B cell (primary cell): Measurements from ENCODE around the gene TEDC1. TPM values are rescaled to one million over a fixed set of nuclear protein-coding genes. Genes with fewer than 3 reads are reported as not detected.

ENCODE experiments used
- ATAC-seq: fragments of 200-7000 bp; cut with Tn5 transposase; one replicate; pipeline ENCODE4 v1.10.0; 2021; ENCODE audit warnings: low read depth, mild to moderate bottlenecking, moderate number of reproducible peaks, moderate library complexity
- CTCF ChIA-PET: fragments of 350-600 bp; sonication (Branson Sonifier 250); formaldehyde crosslinking; loops from one replicate; lab custom pipeline; 2021; ENCODE audit warnings: antibody characterized with exemption, inconsistent platforms; lab: Charles Lee
- POLR2A ChIA-PET: fragments of 350-600 bp; sonication (Branson Sonifier 250); formaldehyde crosslinking; loops from one replicate; lab custom pipeline; 2021; ENCODE audit warnings: antibody characterized with exemption; lab: Charles Lee
- DNase-seq: peaks from one replicate; pipeline ENCODE4 v3.0.0; 2013
- H2AFZ ChIP-seq: 2 replicates; pipeline ENCODE4 v1.6.1; 2012; ENCODE audit warnings: mild to moderate bottlenecking, low read depth, low read length; ENCODE audit not compliant: insufficient read depth, poor library complexity, severe bottlenecking
- H3K27ac ChIP-seq, 2 donors: 1 replicate in 1 of 2; 2 replicates in 1 of 2; pipeline ENCODE4 v1.5.1; 2012 to 2013; ENCODE audit warnings: low read length in 2 of 2, mild to moderate bottlenecking in 2 of 2, moderate library complexity in 1 of 2
- H3K27me3 ChIP-seq, 4 experiments: fragments of 200-600 bp in 1 of 4; sonication (generic) in 1 of 4; replicated peaks in 1 of 4; 1 replicate in 2 of 4; 2 replicates in 2 of 4; pipeline versions ENCODE4 v1.6.1 to v1.7.0; 2013 to 2016; ENCODE audit warnings: low read length in 3 of 4, mild to moderate bottlenecking in 2 of 4, mixed read lengths in 1 of 4, moderate library complexity in 1 of 4; ENCODE audit not compliant: insufficient read depth in 4 of 4, control insufficient read depth in 3 of 4; ENCODE audit errors: control extremely low read depth in 1 of 4
- H3K36me3 ChIP-seq, 2 experiments: replicated peaks in 1 of 2; 1 replicate in 1 of 2; 2 replicates in 1 of 2; pipeline versions ENCODE4 v1.6.1 to v1.7.1; 2013; ENCODE audit warnings: low read length in 1 of 2; ENCODE audit not compliant: insufficient read depth in 2 of 2, control insufficient read depth in 1 of 2; ENCODE audit errors: control extremely low read depth in 1 of 2, extremely low read depth in 1 of 2
- H3K4me1 ChIP-seq, 2 donors: fragments of 200-600 bp in 1 of 2; sonication (generic) in 1 of 2; 1 replicate in 1 of 2; 2 replicates in 1 of 2; pipeline versions ENCODE4 v1.5.1 to v1.6.1; 2013 to 2017; ENCODE audit warnings: low read length in 2 of 2; ENCODE audit not compliant: control insufficient read depth in 2 of 2, insufficient read depth in 2 of 2
- H3K4me2 ChIP-seq: replicated peaks from 2 replicates; pipeline ENCODE3; 2012; ENCODE audit warnings: mild to moderate bottlenecking, low read depth, low read length; ENCODE audit not compliant: poor library complexity, severe bottlenecking
- H3K4me3 ChIP-seq, 5 experiments: fragments of 200-600 bp in 1 of 5; sonication (generic) in 1 of 5; 1 replicate in 3 of 5; 2 replicates in 2 of 5; pipeline versions ENCODE4 v1.5.1 to v1.7.0; 2011 to 2016; ENCODE audit warnings: low read length in 4 of 5, mild to moderate bottlenecking in 4 of 5, low read depth in 2 of 5, control low read depth in 1 of 5, moderate library complexity in 1 of 5; ENCODE audit not compliant: insufficient read depth in 1 of 5; ENCODE audit errors: control extremely low read depth in 1 of 5, extremely low read depth in 1 of 5
- H3K79me2 ChIP-seq: fragments of 200-600 bp; sonication (generic); one replicate; pipeline ENCODE4 v1.6.0; 2016; ENCODE audit warnings: low read length; ENCODE audit not compliant: control insufficient read depth, insufficient read depth
- H3K9ac ChIP-seq: fragments of 200-600 bp; sonication (generic); 2 replicates; pipeline ENCODE4 v1.6.1; 2017; ENCODE audit warnings: mild to moderate bottlenecking, low read length, moderate library complexity
- H3K9me3 ChIP-seq, 3 donors: one replicate each; pipeline versions ENCODE4 v1.6.1 to v1.7.1; 2013; ENCODE audit warnings: low read length in 2 of 3; ENCODE audit not compliant: control insufficient read depth in 2 of 3, insufficient read depth in 1 of 3; ENCODE audit errors: control extremely low read depth in 1 of 3
- H4K20me1 ChIP-seq: 2 replicates; pipeline ENCODE4 v1.6.0; 2012; ENCODE audit warnings: mild to moderate bottlenecking, low read length; ENCODE audit not compliant: insufficient read depth, control insufficient read depth, poor library complexity, severe bottlenecking
- H3K27ac Mint-ChIP-seq: one replicate; pipeline ENCODE4 v1.8.0; 2021; ENCODE audit warnings: mixed read lengths
- H3K27me3 Mint-ChIP-seq: one replicate; pipeline ENCODE4 v1.8.0; 2021; ENCODE audit warnings: mixed read lengths
- H3K4me1 Mint-ChIP-seq: one replicate; pipeline ENCODE4 v1.8.0; 2021; ENCODE audit warnings: mixed read lengths
- H3K4me3 Mint-ChIP-seq: one replicate; pipeline ENCODE4 v1.8.0; 2021; ENCODE audit warnings: mixed read lengths
- H3K9me3 Mint-ChIP-seq: one replicate; pipeline ENCODE4 v1.8.0; 2022; ENCODE audit warnings: mixed read lengths; ENCODE audit not compliant: insufficient read depth
- EZH2 ChIP-seq: IDR thresholded peaks from 2 replicates; pipeline ENCODE4 v1.6.1; 2012; ENCODE audit warnings: borderline replicate concordance, low read depth, mild to moderate bottlenecking, moderate library complexity, low read length; ENCODE audit not compliant: insufficient read depth, poor library complexity, severe bottlenecking
- WGBS: methylation state at CpG from one replicate; pipeline ENCODE4 v1.1.5; 2013; ENCODE audit warnings: missing lambda C conversion rate; ENCODE audit not compliant: insufficient coverage; 5-methylcytosine and 5-hydroxymethylcytosine counted together
- intact Hi-C: fragments of 100-400 bp; cut with micrococcal nuclease; formaldehyde crosslinking; loops from one replicate; pipeline ENCODE4 v1.10.0; 2022
- polyA plus RNA-seq: library from polyadenylated mRNA; depleted of rRNA; stranded (reverse); fragments of >200 nt; gene quantifications from 2 replicates; pipeline ENCODE4 v1.2.3, GENCODE V29; 2012
- total RNA-seq, 2 donors: library from RNA; stranded (reverse); fragments of 120-200 nt in 1 of 2; gene quantifications; 1 replicate in 1 of 2; 2 replicates in 1 of 2; pipeline versions ENCODE4 v1.2.3 to v1.2.4, GENCODE V29; 2013 to 2022
- TF ChIP-seq, protein P1 (sequence below): fragments of 200-600 bp; IDR thresholded peaks from one replicate; pipeline ENCODE4 v1.8.0; 2022; ENCODE audit warnings: antibody characterized with exemption, mild to moderate bottlenecking

The TEDC1 gene
- total and polyA plus RNA-seq, 2 donors (not counting 1 experiment from before 2014, with no cell fraction given) = 19.7 to 22.2 TPM

DNA sequence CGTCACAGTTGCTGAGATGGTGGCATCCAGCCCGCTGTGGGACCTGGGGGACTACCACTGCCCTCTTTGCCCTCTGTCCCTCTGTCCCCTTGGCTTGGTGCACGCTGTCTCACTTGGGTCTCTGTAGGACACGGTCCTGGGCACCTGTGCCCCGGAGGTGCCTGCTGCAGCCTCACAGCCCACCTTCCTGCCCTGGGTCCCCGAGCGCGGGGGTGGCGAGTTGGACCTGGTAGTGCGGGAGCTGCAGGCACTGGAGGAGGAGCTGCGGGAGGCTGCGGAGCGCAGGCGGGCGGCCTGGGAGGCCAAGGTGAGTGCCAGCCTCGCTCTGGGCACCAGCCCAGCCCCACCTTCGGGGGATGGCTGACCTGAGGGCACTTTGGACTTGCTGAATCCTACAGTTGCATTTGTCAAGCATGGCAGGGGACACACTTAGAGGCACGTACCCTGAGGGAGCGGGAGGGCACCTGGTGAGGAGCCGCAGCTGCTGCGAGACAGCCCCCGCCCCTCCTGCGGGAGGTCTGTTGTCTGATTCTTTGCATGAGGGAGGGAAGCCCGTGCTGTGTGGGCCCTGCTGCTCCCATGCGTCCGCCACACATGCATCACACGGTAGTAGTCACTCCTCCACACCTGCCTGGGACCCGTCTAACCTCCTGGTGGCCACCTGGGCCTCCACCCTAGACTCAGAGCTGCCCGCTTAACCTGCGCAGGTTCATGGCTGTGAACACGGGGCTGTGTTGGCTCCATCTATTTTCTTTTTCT, 6.8 kb downstream of the TEDC1 start:
- WGBS = 97% methylated on average over 31 of the region's 31 CpGs
- POLR2A ChIA-PET = interaction anchor here (0.6 kb wide), 1 partner anchor 390 kb away, joined by 4 read pairs; no protein-coding TSS in a partner anchor

DNA sequence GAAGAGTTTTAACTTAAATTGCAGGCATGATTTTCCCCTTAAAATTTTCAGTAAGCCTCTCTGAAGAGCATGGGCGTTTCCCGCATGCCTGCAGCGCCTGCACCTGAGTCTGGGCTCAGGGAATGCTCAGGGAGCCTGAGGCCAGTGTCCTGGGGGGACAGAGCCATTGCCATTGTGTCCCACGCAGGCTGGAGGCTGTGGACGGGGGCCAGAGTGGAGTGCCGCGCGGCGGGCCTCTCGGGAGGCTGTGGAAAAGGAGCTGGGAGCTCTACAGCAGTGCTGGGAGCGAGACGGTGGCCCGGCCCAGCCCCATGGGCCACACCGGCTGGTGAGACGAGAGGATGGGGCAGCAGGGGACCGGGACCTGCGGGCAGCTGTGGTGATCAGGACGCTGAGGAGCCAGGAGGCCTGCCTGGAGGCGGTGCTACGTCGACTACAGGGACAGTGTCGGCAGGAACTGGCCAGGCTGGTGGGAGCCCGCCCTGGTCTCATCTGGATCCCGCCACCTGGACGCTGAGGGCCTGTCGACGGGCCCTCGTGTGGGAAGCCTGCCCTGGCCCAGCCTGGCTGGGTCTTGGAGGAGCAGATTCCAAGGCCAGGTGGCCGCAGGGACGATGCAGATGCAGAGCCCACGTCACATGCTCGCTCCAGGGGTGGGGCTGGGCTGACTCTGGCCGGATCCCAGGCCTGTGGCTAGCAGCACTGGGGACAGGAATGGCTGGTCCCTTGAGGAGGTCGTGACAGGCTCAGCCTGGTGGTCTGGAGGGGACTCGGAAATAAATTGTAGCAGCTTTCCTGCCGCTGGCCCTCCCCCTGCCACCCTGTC, 7.6 kb downstream of the TEDC1 start:
- no peak overlapping the region for H3K27ac Mint-ChIP-seq
- peaks cover 4% of the 10 kb centered on the region for H3K27me3 Mint-ChIP-seq
- 97% methylated on average over 36 of the region's 36 CpGs for WGBS
- intact Hi-C loops = no loop called here
- no peak overlapping the region for H2AFZ ChIP-seq
- no peaks in the 10 kb centered on the region for H3K36me3 ChIP-seq
- TF ChIP-seq, protein P1, sequence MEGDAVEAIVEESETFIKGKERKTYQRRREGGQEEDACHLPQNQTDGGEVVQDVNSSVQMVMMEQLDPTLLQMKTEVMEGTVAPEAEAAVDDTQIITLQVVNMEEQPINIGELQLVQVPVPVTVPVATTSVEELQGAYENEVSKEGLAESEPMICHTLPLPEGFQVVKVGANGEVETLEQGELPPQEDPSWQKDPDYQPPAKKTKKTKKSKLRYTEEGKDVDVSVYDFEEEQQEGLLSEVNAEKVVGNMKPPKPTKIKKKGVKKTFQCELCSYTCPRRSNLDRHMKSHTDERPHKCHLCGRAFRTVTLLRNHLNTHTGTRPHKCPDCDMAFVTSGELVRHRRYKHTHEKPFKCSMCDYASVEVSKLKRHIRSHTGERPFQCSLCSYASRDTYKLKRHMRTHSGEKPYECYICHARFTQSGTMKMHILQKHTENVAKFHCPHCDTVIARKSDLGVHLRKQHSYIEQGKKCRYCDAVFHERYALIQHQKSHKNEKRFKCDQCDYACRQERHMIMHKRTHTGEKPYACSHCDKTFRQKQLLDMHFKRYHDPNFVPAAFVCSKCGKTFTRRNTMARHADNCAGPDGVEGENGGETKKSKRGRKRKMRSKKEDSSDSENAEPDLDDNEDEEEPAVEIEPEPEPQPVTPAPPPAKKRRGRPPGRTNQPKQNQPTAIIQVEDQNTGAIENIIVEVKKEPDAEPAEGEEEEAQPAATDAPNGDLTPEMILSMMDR = no peak
- TF ChIP-seq EZH2 = no peak
- no peaks in the 10 kb centered on the region for H4K20me1 ChIP-seq
- H3K4me2 ChIP-seq = no peak overlapping the region
- no peaks in the 10 kb centered on the region for H3K4me1 ChIP-seq
- ChIA-PET CTCF (no interaction called here), POLR2A (no interaction called here)
- H3K9ac ChIP-seq = no peak overlapping the region
- ATAC-seq (no peak), DNase-seq (peak; percentile 38)
- H3K4me3 ChIP-seq = no peak overlapping the region
- H3K4me3 Mint-ChIP-seq = no peak overlapping the region
- H3K9me3 ChIP-seq = no peaks in the 10 kb centered on the region
- H3K27ac ChIP-seq = no peak overlapping the region
- no peaks in the 10 kb centered on the region for H3K79me2 ChIP-seq
- no peaks in the 10 kb centered on the region for H3K27me3 ChIP-seq
- H3K4me1 Mint-ChIP-seq = no peaks in the 10 kb centered on the region
- no peaks in the 10 kb centered on the region for H3K9me3 Mint-ChIP-seq

More for the DNA sequence above, 6.8 kb downstream of the TEDC1 start:
- CTCF ChIA-PET = no interaction called here
- peak; percentile 38 for DNase-seq
- Mint-ChIP-seq H3K27me3 (peaks cover 3% of the 10 kb centered on the region), H3K9me3 (no peaks in the 10 kb centered on the region), H3K4me1 (no peaks in the 10 kb centered on the region), H3K4me3 (no peak overlapping the region), H3K27ac (no peak overlapping the region)
- Histone ChIP-seq H3K27ac (no peak overlapping the region), H3K27me3 (no peaks in the 10 kb centered on the region), H4K20me1 (no peaks in the 10 kb centered on the region), H3K4me3 (no peak overlapping the region), H3K79me2 (no peaks in the 10 kb centered on the region), H3K9ac (no peak overlapping the region), H3K4me2 (no peak overlapping the region), H2AFZ (no peak overlapping the region), H3K4me1 (no peaks in the 10 kb centered on the region), H3K36me3 (peaks cover 0 to under 1% of the 10 kb centered on the region in 2 experiments), H3K9me3 (no peaks in the 10 kb centered on the region)
- intact Hi-C loops = no loop called here
- TF ChIP-seq EZH2 = no peak
- no peak for ATAC-seq
